ENCODE data around the gene SIAH1. TPM values are rescaled to one million over a fixed set of nuclear protein-coding genes. Genes with fewer than 3 reads are reported as not detected.
"Not testable (repeated sequence)": the region's sequence is repeated elsewhere in the genome, so short reads cannot be mapped to it uniquely, and the experiment has no call there.

SIAH1 gene
- total RNA-seq, 1 experiment from 2014 or later: 29.9 TPM

DNA sequence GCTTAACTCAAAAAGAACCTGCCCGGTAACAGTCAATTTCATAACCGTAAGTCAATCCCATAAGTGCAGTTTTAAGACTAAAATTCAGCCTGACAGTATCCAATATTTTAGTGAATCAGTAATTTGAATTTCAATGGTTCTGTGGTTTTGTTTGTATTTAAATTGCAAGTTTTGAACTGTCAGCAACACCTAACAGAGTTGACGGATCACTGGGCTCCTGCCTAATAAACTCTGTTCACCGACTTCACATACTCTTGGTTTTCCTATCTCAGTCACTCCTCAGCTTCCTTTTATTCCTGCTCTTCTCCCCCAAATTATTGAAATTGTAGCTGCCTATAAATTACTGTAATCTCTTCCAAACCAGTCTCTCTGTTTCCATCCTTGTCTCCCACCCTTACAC, 12.5 kb downstream of the SIAH1 start:
- Mint-ChIP-seq H3K27ac (no peak overlapping the region), H3K27me3 (ENCODE audit: low read depth) (no peaks in the 10 kb centered on the region), H3K36me3 (no peaks in the 10 kb centered on the region), H3K9me3 (no peaks in the 10 kb centered on the region), H3K4me3 (no peak overlapping the region), H3K4me1 (peaks cover 23% of the 10 kb centered on the region)
- TF ChIP-seq NR1H2 (CRISPR knock-in tag; IDR thresholded peaks at IDR 0.05): no peak
- no peak for TF ChIP-seq ZNF317 (CRISPR knock-in tag; IDR thresholded peaks at IDR 0.05; ENCODE audit: borderline replicate concordance, low read depth)
- ChIA-PET POLR2A (no interaction called here), CTCF (no interaction called here)
- no peak for DNase-seq (ENCODE audit: low spot score)
- ATAC-seq: no peak

DNA sequence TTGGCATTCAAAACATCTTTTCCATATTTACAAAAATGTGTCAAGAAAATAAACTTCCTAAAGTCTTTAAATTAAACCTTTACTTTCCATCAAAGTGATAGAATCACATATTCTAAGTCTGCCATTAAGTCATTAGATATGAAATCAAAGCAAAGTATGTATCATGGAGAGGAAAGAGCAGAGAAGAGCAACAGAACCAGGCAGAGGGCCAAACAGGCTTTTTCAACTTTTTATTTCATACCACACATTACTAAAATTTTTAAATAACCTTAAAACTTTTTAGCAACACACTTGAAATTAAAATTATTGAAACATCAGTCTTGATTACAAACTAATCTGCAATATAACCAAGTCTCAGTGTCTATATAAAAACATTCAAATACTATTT, 13.8 kb downstream of the SIAH1 start:
- POLR2A ChIA-PET: interaction anchor here (1.5 kb wide), 1 partner anchor 252 kb away, joined by 6 read pairs; no protein-coding TSS in a partner anchor
- no peaks in the 10 kb centered on the region for H3K27me3 Mint-ChIP-seq (ENCODE audit: low read depth)
- H3K36me3 Mint-ChIP-seq: no peaks in the 10 kb centered on the region
- peaks cover 29% of the 10 kb centered on the region for H3K4me1 Mint-ChIP-seq
- DNase-seq (ENCODE audit: low spot score) (no peak), ATAC-seq (no peak)
- H3K4me3 Mint-ChIP-seq: no peak overlapping the region
- TF ChIP-seq ZNF138 (CRISPR knock-in tag; conservative IDR thresholded peaks at IDR 0.05) (no peak), TEAD1 (CRISPR knock-in tag; IDR thresholded peaks at IDR 0.05) (no peak), MLX (CRISPR knock-in tag; IDR thresholded peaks at IDR 0.05) (no peak), CTCF (IDR thresholded peaks at IDR 0.05) (no peak), IRF1 (CRISPR knock-in tag; IDR thresholded peaks at IDR 0.05) (no peak), CBFB (CRISPR knock-in tag; IDR thresholded peaks at IDR 0.05; ENCODE audit: low read depth) (no peak), ZNF121 (CRISPR knock-in tag; IDR thresholded peaks at IDR 0.05) (no peak), GRHL2 (CRISPR knock-in tag; IDR thresholded peaks at IDR 0.05; ENCODE audit: insufficient replicate concordance, severe bottlenecking) (no peak), ZNF671 (CRISPR knock-in tag; IDR thresholded peaks at IDR 0.05) (no peak)
- TF ChIP-seq, protein P1, sequence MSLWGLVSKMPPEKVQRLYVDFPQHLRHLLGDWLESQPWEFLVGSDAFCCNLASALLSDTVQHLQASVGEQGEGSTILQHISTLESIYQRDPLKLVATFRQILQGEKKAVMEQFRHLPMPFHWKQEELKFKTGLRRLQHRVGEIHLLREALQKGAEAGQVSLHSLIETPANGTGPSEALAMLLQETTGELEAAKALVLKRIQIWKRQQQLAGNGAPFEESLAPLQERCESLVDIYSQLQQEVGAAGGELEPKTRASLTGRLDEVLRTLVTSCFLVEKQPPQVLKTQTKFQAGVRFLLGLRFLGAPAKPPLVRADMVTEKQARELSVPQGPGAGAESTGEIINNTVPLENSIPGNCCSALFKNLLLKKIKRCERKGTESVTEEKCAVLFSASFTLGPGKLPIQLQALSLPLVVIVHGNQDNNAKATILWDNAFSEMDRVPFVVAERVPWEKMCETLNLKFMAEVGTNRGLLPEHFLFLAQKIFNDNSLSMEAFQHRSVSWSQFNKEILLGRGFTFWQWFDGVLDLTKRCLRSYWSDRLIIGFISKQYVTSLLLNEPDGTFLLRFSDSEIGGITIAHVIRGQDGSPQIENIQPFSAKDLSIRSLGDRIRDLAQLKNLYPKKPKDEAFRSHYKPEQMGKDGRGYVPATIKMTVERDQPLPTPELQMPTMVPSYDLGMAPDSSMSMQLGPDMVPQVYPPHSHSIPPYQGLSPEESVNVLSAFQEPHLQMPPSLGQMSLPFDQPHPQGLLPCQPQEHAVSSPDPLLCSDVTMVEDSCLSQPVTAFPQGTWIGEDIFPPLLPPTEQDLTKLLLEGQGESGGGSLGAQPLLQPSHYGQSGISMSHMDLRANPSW (CRISPR knock-in tag; conservative IDR thresholded peaks at IDR 0.05; ENCODE audit: low read depth): no peak
- TF ChIP-seq, protein P2, sequence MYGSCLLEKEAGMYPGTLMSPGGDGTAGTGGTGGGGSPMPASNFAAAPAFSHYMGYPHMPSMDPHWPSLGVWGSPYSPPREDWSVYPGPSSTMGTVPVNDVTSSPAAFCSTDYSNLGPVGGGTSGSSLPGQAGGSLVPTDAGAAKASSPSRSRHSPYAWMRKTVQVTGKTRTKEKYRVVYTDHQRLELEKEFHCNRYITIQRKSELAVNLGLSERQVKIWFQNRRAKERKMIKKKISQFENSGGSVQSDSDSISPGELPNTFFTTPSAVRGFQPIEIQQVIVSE (CRISPR knock-in tag; IDR thresholded peaks at IDR 0.05; ENCODE audit: borderline replicate concordance): no peak
- CTCF ChIA-PET: interaction anchor here (0.9 kb wide), 1 partner anchor 18 kb away, joined by 3 read pairs; no protein-coding TSS in a partner anchor
- no peaks in the 10 kb centered on the region for H3K9me3 Mint-ChIP-seq
- 0 out of 2 replicates have a peak overlapping the region, but pooled peaks have one; percentile 15 for H3K27ac Mint-ChIP-seq

DNA sequence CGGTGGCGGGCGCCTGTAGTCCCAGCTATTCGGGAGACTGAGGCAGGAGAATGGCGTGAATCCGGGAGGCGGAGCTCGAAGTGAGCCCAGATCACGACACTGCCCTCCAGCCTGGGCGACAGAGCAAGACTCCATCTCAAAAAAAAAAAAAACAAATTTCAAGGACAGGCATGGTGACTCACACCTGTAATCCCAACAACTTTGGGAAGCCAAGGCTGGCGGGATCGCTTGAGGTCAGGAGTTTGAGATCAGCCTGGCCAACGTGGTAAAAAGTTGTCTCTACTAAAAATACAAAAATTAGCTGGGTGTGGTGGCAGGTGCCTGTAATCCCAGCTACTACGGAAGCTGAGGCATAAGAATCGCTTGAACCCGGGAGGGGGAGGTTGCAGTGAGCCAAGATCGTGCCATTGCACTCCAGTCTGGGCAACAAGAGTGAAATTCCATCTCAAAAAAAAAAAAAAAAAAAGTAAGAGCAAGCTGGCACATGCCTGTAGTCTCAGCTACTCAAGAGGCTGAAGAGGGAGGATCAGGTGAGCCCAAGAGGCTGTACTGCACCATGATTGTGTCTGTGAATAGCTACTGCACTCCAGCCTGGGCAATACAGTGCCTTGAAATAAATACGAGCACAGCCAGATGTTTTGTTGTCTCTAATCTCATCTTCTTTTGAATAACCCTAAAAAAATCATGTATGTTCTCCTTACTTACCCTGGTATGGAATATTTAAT, 14.4 kb downstream of the SIAH1 start:
- not testable (repeated sequence) for H3K9me3 Mint-ChIP-seq; H3K36me3 Mint-ChIP-seq; H3K4me3 Mint-ChIP-seq; ATAC-seq; H3K27me3 Mint-ChIP-seq (ENCODE audit: low read depth); DNase-seq (ENCODE audit: low spot score)
- Mint-ChIP-seq H3K27ac (0 out of 2 replicates have a peak overlapping the region, but pooled peaks have one; percentile 15), H3K4me1 (peaks cover 30% of the 10 kb centered on the region)
- POLR2A ChIA-PET: interaction anchor here (0.7 to 1.5 kb wide), 2 partner anchors 56 to 252 kb away, joined by 4 to 6 read pairs; no protein-coding TSS in a partner anchor
- CTCF ChIA-PET: interaction anchor here (0.9 to 1.0 kb wide), 2 partner anchors 17 to 252 kb away, joined by 3 to 4 read pairs; no protein-coding TSS in a partner anchor

Data from WTC11 (cell line).